ENCODE measurements around the gene ASPSCR1. TPM values are rescaled to one million over a fixed set of nuclear protein-coding genes. Genes with fewer than 3 reads are reported as not detected.

The ASPSCR1 gene
- total RNA-seq, 4 donors from 2014 or later: 11.7 to 24.4 (median 18.6) TPM

DNA sequence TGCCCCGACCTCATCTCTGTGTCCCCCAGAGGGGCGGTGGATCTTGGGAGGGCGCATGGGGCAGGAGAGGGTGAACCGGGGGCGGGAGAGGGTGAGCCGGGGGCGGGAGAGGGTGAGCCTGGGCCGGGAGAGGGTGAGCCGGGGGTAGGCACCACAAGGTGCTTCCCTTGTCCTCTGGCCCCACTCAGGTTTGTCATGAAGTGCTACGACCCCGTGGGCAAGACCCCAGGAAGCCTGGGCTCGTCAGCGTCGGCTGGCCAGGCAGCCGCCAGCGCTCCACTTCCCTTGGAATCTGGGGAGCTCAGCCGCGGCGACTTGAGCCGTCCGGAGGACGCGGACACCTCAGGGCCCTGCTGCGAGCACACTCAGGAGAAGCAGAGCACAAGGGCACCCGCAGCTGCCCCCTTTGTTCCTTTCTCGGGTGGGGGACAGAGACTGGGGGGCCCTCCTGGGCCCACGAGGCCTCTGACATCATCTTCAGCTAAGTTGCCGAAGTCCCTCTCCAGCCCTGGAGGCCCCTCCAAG is 18.9 kb downstream of the ASPSCR1 start:
- no peaks in the 10 kb centered on the region for H3K9me3 ChIP-seq
- TF ChIP-seq POLR2A (IDR thresholded peaks at IDR 0.05): no peak
- no peak for TF ChIP-seq POLR2AphosphoS5 (IDR thresholded peaks at IDR 0.05)
- TF ChIP-seq, protein P1, sequence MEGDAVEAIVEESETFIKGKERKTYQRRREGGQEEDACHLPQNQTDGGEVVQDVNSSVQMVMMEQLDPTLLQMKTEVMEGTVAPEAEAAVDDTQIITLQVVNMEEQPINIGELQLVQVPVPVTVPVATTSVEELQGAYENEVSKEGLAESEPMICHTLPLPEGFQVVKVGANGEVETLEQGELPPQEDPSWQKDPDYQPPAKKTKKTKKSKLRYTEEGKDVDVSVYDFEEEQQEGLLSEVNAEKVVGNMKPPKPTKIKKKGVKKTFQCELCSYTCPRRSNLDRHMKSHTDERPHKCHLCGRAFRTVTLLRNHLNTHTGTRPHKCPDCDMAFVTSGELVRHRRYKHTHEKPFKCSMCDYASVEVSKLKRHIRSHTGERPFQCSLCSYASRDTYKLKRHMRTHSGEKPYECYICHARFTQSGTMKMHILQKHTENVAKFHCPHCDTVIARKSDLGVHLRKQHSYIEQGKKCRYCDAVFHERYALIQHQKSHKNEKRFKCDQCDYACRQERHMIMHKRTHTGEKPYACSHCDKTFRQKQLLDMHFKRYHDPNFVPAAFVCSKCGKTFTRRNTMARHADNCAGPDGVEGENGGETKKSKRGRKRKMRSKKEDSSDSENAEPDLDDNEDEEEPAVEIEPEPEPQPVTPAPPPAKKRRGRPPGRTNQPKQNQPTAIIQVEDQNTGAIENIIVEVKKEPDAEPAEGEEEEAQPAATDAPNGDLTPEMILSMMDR (IDR thresholded peaks at IDR 0.05): no peak
- no peak for TF ChIP-seq EP300 (IDR thresholded peaks at IDR 0.05)
- WGBS, 2 donors (ENCODE audit: low coverage in 1 of 2): no CpG with 5 or more reads among the region's 28 CpGs
- H3K36me3 ChIP-seq: peaks cover 0 to 50% of the 10 kb centered on the region in 2 donors
- no peak overlapping the region for H3K27ac ChIP-seq
- no peak overlapping the region for H3K4me3 ChIP-seq
- no peaks in the 10 kb centered on the region for H3K27me3 ChIP-seq
- no peak for ATAC-seq
- H3K4me1 ChIP-seq: peaks cover 0 to 24% (median 13%) of the 10 kb centered on the region in 3 donors

DNA sequence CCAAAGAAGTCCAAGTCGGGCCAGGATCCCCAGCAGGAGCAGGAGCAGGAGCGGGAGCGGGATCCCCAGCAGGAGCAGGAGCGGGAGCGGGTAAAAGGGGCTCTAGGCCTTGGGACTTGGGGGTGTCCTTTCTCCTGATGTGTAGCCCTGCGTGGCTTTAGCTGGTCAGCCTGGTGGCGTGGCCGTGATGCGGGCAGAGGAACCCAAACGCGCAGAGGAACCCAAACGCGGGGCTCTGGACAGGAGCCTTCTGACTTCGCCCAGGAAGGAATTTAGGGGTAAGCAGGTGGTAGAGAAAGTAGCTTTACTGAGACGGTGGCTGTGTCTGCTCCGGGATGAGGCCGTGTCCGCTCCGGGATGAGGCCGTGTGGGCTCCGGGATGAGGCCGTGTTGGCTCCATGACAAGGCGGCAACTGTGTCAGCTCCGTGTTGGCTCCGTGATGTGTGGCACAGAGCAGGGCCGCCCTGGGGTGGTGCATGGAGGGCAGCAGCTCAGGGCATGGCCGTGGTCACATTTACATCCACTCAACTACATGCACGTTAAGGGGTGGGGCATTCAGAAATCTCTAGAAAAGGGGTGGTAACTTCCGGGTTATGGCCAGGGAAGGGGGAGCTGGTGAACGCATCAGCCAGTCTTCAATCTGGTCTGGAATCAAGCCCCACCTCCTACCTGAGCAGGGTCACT is 19.5 kb downstream of the ASPSCR1 start:
- no peaks in the 10 kb centered on the region for H3K27me3 ChIP-seq
- peaks cover 0 to 50% of the 10 kb centered on the region in 2 donors for H3K36me3 ChIP-seq
- no peak for ATAC-seq
- no peak overlapping the region for H3K4me3 ChIP-seq
- H3K4me1 ChIP-seq: peaks cover 0 to 18% (median 8%) of the 10 kb centered on the region in 3 donors
- no peak for TF ChIP-seq EP300 (IDR thresholded peaks at IDR 0.05)
- TF ChIP-seq, protein P1 (IDR thresholded peaks at IDR 0.05): no peak
- no peak for TF ChIP-seq POLR2AphosphoS5 (IDR thresholded peaks at IDR 0.05)
- no peak for TF ChIP-seq POLR2A (IDR thresholded peaks at IDR 0.05)
- WGBS, 2 donors (ENCODE audit: low coverage in 1 of 2): 82 to 100% methylated on average over 2 to 4 of the region's 30 CpGs
- no peak overlapping the region for H3K27ac ChIP-seq
- H3K9me3 ChIP-seq: no peaks in the 10 kb centered on the region

DNA sequence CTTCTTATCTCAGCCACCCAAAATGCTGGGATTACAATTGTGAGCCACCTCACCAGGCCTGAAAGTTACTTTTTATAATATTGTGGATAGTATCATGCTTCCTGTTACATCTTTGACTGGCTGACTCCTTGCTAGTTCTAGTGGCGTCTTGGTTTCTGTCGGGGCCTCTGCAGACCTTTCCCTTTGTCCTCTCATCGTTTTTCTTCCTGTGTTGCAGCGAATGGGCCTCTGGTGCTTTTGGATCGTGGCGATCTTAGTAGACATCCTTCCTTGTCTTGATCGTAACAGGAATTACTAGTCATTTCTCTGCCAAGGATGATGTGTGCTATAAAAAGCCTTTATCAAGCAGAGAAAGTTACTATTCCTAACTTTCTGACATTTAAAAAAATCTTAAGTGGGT is 20.8 kb downstream of the ASPSCR1 start:
- H3K36me3 ChIP-seq: peaks cover 0 to 50% of the 10 kb centered on the region in 2 donors
- no peaks in the 10 kb centered on the region for H3K9me3 ChIP-seq
- WGBS, 2 donors (ENCODE audit: low coverage in 1 of 2): 85 to 89% methylated on average over 6 to 7 of the region's 7 CpGs
- peaks cover 0 to 17% (median 3%) of the 10 kb centered on the region in 3 donors for H3K4me1 ChIP-seq
- no peak for TF ChIP-seq EP300 (IDR thresholded peaks at IDR 0.05)
- TF ChIP-seq, protein P1 (IDR thresholded peaks at IDR 0.05): no peak
- TF ChIP-seq POLR2AphosphoS5 (IDR thresholded peaks at IDR 0.05): no peak
- no peak for TF ChIP-seq POLR2A (IDR thresholded peaks at IDR 0.05)
- H3K4me3 ChIP-seq: no peak overlapping the region
- H3K27ac ChIP-seq: no peak overlapping the region
- no peaks in the 10 kb centered on the region for H3K27me3 ChIP-seq
- ATAC-seq: no peak

DNA sequence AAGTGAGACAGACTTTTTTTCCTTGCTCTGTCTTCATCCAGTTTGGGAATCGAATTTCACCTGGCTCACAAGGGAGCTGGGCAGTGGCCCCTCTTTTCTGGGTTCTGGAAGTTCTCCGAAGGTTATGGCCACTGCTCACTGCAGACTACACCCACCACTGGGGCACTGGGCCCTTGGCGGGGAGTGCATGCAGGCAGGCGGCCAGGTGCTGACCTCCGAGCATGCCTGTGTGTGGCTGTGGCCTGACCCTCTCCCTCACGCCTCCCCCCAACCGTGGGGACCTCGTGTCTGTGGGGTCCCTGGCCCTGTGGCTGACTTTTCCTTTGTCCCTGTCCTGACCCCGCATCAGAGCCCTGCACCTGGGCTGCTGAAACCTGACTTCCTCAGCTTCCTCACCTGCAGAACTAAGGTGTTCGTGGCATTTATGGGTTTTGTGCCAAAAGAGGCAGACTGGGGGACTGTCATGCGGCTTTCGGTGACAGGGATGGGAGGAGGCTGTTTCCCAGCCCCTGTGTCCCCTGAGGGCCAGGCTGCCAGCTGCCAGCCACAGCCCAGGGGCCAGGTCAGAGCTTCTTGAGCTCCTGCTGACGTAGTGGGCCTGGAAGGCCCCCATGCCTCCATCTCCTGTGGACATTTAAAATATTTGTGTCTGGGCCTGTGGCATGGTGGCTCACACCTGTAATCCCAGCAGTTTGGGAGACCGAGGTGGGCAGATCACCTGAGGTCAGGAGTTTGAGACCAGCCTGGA is 21.4 kb downstream of the ASPSCR1 start:
- ATAC-seq: no peak
- no peak overlapping the region for H3K4me3 ChIP-seq
- no peaks in the 10 kb centered on the region for H3K27me3 ChIP-seq
- TF ChIP-seq, protein P1 (IDR thresholded peaks at IDR 0.05): no peak
- TF ChIP-seq POLR2AphosphoS5 (IDR thresholded peaks at IDR 0.05) (no peak), POLR2A (IDR thresholded peaks at IDR 0.05) (no peak), EP300 (IDR thresholded peaks at IDR 0.05) (no peak)
- no peaks in the 10 kb centered on the region for H3K9me3 ChIP-seq
- peaks cover 0 to 23% (median 10%) of the 10 kb centered on the region in 3 donors for H3K4me1 ChIP-seq
- H3K36me3 ChIP-seq: peaks cover 0 to 44% of the 10 kb centered on the region in 2 donors
- WGBS, 2 donors (ENCODE audit: low coverage in 1 of 2): 70 to 78% methylated on average over 6 to 9 of the region's 14 CpGs
- no peak overlapping the region for H3K27ac ChIP-seq

Measured in gastroesophageal sphincter (tissue), 4 donors.